Stomach smooth muscle (tissue), 2 donors: ENCODE results near the gene SLC7A6.

Source experiments
- H3K27ac ChIP-seq: one replicate; pipeline ENCODE4 v1.7.0; 2013; ENCODE audit warnings: mild to moderate bottlenecking, low read length, inconsistent platforms
- H3K27me3 ChIP-seq, 2 donors: one replicate each; pipeline ENCODE4 v1.7.0; 2013; ENCODE audit warnings: low read length in 2 of 2; ENCODE audit not compliant: insufficient read depth in 2 of 2, control insufficient read depth in 1 of 2
- H3K36me3 ChIP-seq, 2 donors: one replicate each; pipeline ENCODE4 v1.7.0; 2013; ENCODE audit warnings: low read length in 2 of 2; ENCODE audit not compliant: control insufficient read depth in 2 of 2, insufficient read depth in 2 of 2
- H3K4me1 ChIP-seq: one replicate; pipeline ENCODE4 v1.7.0; 2013; ENCODE audit warnings: low read length; ENCODE audit not compliant: control insufficient read depth, insufficient read depth
- H3K4me3 ChIP-seq, 2 donors: one replicate each; pipeline ENCODE4 v1.7.0; 2013; ENCODE audit warnings: low read length in 2 of 2
- H3K9ac ChIP-seq, 2 donors: one replicate each; pipeline ENCODE4 v1.7.0; 2013; ENCODE audit warnings: low read length in 2 of 2, mild to moderate bottlenecking in 1 of 2
- H3K9me3 ChIP-seq, 2 donors: one replicate each; pipeline ENCODE4 v1.7.0; 2013; ENCODE audit warnings: low read length in 2 of 2; ENCODE audit not compliant: control insufficient read depth in 2 of 2
- donor health status: healthy.
- donor health status: Pancreatic carcinoma.

Gene SLC7A6

GRCh38 chr16:68257251-68257905, 6.9 kb upstream of the SLC7A6 start:
- Histone ChIP-seq H3K27ac (peak overlapping the region; percentile 66), H3K9ac (no peak overlapping the region), H3K36me3 (peaks cover 23 to 30% of the 10 kb centered on the region in 2 donors), H3K4me1 (peaks cover 18% of the 10 kb centered on the region), H3K4me3 (no peak overlapping the region), H3K27me3 (no peaks in the 10 kb centered on the region), H3K9me3 (no peaks in the 10 kb centered on the region)

GRCh38 chr16:68257906-68258800, 6.2 kb upstream of the SLC7A6 start:
- peaks cover 23 to 26% of the 10 kb centered on the region in 2 donors for H3K36me3 ChIP-seq
- H3K9ac ChIP-seq = peak overlapping the region in 1 of 2 donors; percentile 42

GRCh38 chr16:68259007-68259825, 5.1 kb upstream of the SLC7A6 start:
- no peak overlapping the region for H3K4me3 ChIP-seq
- H3K4me1 ChIP-seq = peaks cover 26% of the 10 kb centered on the region
- H3K9me3 ChIP-seq = no peaks in the 10 kb centered on the region
- no peak overlapping the region for H3K27ac ChIP-seq
- H3K9ac ChIP-seq = no peak overlapping the region
- no peaks in the 10 kb centered on the region for H3K27me3 ChIP-seq
- H3K36me3 ChIP-seq = peaks cover 23 to 26% of the 10 kb centered on the region in 2 donors

More at GRCh38 chr16:68257906-68258800, 6.2 kb upstream of the SLC7A6 start:
- H3K27ac ChIP-seq = peak overlapping the region; percentile 66
- H3K9me3 ChIP-seq = no peaks in the 10 kb centered on the region
- no peaks in the 10 kb centered on the region for H3K27me3 ChIP-seq
- H3K4me3 ChIP-seq = no peak overlapping the region
- peaks cover 18% of the 10 kb centered on the region for H3K4me1 ChIP-seq

GRCh38 chr16:68263559-68264127, 683 bp upstream of the SLC7A6 start:
- no peaks in the 10 kb centered on the region for H3K9me3 ChIP-seq
- peaks cover 13 to 15% of the 10 kb centered on the region in 2 donors for H3K36me3 ChIP-seq
- peak overlapping the region; percentile 62 to 88 for H3K4me3 ChIP-seq
- peaks cover 29% of the 10 kb centered on the region for H3K4me1 ChIP-seq
- peak overlapping the region; percentile 75 to 84 for H3K9ac ChIP-seq
- H3K27ac ChIP-seq = peak overlapping the region; percentile 80
- no peaks in the 10 kb centered on the region for H3K27me3 ChIP-seq

GRCh38 chr16:68265078-68265920, 973 bp downstream of the SLC7A6 start:
- Histone ChIP-seq H3K4me3 (peak overlapping the region; percentile 88 to 91), H3K4me1 (peaks cover 33% of the 10 kb centered on the region), H3K36me3 (peaks cover 2 to 3% of the 10 kb centered on the region in 2 donors), H3K27me3 (no peaks in the 10 kb centered on the region), H3K9me3 (no peaks in the 10 kb centered on the region), H3K9ac (peak overlapping the region; percentile 76 to 84), H3K27ac (peak overlapping the region; percentile 80)

GRCh38 chr16:68267612-68268405, 3.5 kb downstream of the SLC7A6 start:
- no peak overlapping the region for H3K27ac ChIP-seq
- no peaks in the 10 kb centered on the region for H3K27me3 ChIP-seq
- H3K4me1 ChIP-seq = peaks cover 39% of the 10 kb centered on the region
- H3K4me3 ChIP-seq = no peak overlapping the region
- peaks cover 0 to 2% of the 10 kb centered on the region in 2 donors for H3K36me3 ChIP-seq
- H3K9me3 ChIP-seq = no peaks in the 10 kb centered on the region
- no peak overlapping the region for H3K9ac ChIP-seq

- Histone ChIP-seq H3K4me1 (peaks cover 29% of the 10 kb centered on the region), H3K36me3 (peaks cover 3 to 12% of the 10 kb centered on the region in 2 donors), H3K27ac (no peak overlapping the region), H3K27me3 (no peaks in the 10 kb centered on the region), H3K9ac (no peak overlapping the region), H3K4me3 (no peak overlapping the region), H3K9me3 (no peaks in the 10 kb centered on the region)
These were observed 5.5 kb downstream of the SLC7A6 start for GRCh38 chr16:68269793-68270192.

GRCh38 chr16:68270353-68270752, 6.0 kb downstream of the SLC7A6 start:
- Histone ChIP-seq H3K27ac (no peak overlapping the region), H3K9ac (no peak overlapping the region), H3K4me3 (no peak overlapping the region), H3K9me3 (no peaks in the 10 kb centered on the region), H3K27me3 (no peaks in the 10 kb centered on the region), H3K4me1 (peaks cover 26% of the 10 kb centered on the region), H3K36me3 (peaks cover 3 to 12% of the 10 kb centered on the region in 2 donors)

GRCh38 chr16:68272507-68273209, 8.3 kb downstream of the SLC7A6 start:
- Histone ChIP-seq H3K9ac (peak overlapping the region in 1 of 2 donors; percentile 29), H3K4me3 (no peak overlapping the region), H3K27me3 (no peaks in the 10 kb centered on the region), H3K36me3 (peaks cover 3 to 12% of the 10 kb centered on the region in 2 donors), H3K27ac (no peak overlapping the region), H3K9me3 (no peaks in the 10 kb centered on the region), H3K4me1 (peaks cover 28% of the 10 kb centered on the region)
